NCI-H2171 treated with DMSO at 0.1 percent for 48 hours (cell line): Measurements from ENCODE around the gene TNIK.
A peak's percentile ranks its signal among the peaks of the same experiment; 100 is the strongest.

Experiments used
- DNase-seq: peaks from one replicate; lab custom pipeline; 2025; lab: John Stamatoyannopoulos, UW

The TNIK gene

GRCh38 chr3:171044384-171044783 is 415.8 kb downstream of the TNIK start:
- DNase-seq: no peak

GRCh38 chr3:171039674-171040073 is 420.5 kb downstream of the TNIK start:
- DNase-seq: peak; percentile 59

GRCh38 chr3:171038342-171038741 is 421.9 kb downstream of the TNIK start:
- DNase-seq: no peak

GRCh38 chr3:171028779-171029232 is 431.4 kb downstream of the TNIK start:
- DNase-seq: no peak

GRCh38 chr3:171028025-171028778 is 432.0 kb downstream of the TNIK start:
- DNase-seq: no peak

- no peak for DNase-seq
Observed at GRCh38 chr3:171026597-171027293, 433.5 kb downstream of the TNIK start, which contains the start of gene SLC2A2. TSS of gene SLC2A2 (minus strand) at chr3:171026720. CDS start at chr3:171026670, 50 bp downstream.

GRCh38 chr3:171023566-171023965 is 436.6 kb downstream of the TNIK start:
- DNase-seq: no peak

- DNase-seq: no peak
Observed at GRCh38 chr3:171021377-171021776, 438.8 kb downstream of the TNIK start.

GRCh38 chr3:171018156-171018935 is 441.9 kb downstream of the TNIK start:
- peak; percentile 22 for DNase-seq

GRCh38 chr3:171013822-171014748 is 446.1 kb downstream of the TNIK start:
- no peak for DNase-seq

GRCh38 chr3:171011873-171012336 is 448.3 kb downstream of the TNIK start:
- no peak for DNase-seq
